Stimulated activated CD8-positive, alpha-beta memory T cell treated with anti-CD3 and anti-CD28 coated beads, Interleukin-7, amount 100 ng/mL, for 24 hours (primary cell): ENCODE results near the gene DUS1L.

Experiments used
- DNase-seq: peaks from one replicate; pipeline ENCODE4 v3.0.0-alpha.2; 2020; ENCODE audit warnings: low read depth

Gene DUS1L

DNA sequence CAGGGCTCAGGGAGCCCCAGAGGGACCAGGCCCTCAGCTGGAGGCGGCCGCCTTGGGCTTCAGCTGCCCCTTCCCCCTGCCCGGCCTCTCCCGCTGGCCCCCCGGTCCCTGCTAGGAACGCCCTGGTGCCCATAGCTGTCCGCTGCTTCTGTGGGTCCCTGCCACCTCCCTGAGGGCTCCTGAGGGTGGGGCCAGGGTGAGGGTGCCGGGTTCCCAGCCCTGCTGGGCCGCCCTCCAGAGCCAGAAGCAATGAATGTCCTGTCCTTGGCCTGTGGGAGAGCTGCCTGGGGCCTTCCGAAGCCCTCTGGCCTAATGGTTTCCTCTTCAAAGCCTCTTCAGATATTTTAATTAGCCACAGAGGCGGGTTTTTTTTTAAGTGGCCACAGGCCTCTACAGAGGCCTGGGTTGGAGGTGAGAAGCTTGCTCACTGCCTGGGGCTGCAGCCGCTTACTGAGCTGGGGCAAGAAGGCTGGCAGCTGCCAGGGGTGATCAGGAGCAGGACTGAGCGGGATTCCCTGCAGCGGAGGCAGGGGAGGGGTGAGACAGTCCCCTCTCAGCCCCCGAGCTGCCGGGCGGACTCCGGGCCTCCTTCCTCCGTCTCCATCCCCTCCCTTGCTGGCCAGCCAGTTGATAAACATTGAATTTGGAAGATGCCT is 52.8 kb downstream of the DUS1L start:
- no peak for DNase-seq

DNA sequence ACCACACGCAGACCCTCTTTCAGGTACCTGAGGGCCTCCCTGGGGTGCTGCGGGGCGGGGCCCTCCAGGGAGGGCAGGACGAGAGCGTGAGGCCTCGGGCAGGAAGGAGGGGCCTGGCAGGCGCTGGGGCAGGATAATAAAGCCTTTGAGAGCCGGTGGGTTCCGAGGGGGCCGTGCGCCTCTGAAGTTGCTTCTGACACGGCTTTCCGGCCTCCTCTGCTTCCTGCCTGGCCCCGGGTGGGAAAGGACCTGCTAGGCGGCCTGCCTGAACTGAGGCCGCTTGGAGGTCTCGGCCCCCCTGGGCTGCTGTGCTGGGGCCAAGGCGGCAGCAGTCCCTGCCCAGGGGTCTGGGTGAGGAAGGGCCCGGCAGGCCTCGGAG is 53.4 kb downstream of the DUS1L start:
- no peak for DNase-seq

DNA sequence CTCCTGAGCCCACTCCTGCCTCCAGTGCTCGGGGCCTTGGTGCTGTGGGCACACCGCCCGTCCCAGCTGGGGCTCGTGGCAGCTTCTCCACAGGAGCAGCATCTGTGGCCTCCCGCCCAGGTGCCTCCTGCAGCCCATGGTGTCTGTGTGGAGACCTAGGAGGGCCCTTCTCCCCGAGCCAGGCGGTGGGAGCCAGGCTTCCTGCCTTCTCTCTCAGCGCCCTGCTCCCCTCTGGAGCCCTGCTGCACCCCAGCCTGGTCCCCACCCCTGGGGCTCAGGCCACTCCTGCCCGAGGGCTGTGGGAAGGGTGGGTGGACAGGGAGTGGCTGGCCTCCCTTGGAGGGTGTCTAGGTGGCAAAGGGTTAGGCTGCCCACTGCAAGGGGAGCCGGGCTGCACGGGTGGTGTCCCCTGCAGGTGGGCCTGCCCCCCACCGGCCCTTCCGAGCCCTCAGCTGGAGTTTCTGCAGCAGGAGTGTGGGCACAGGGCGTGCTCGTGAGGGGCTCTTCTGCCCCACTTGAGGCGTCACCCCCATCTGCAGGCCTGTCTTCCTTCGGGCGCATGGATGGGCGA is 53.9 kb downstream of the DUS1L start:
- DNase-seq, result no peak

DNA sequence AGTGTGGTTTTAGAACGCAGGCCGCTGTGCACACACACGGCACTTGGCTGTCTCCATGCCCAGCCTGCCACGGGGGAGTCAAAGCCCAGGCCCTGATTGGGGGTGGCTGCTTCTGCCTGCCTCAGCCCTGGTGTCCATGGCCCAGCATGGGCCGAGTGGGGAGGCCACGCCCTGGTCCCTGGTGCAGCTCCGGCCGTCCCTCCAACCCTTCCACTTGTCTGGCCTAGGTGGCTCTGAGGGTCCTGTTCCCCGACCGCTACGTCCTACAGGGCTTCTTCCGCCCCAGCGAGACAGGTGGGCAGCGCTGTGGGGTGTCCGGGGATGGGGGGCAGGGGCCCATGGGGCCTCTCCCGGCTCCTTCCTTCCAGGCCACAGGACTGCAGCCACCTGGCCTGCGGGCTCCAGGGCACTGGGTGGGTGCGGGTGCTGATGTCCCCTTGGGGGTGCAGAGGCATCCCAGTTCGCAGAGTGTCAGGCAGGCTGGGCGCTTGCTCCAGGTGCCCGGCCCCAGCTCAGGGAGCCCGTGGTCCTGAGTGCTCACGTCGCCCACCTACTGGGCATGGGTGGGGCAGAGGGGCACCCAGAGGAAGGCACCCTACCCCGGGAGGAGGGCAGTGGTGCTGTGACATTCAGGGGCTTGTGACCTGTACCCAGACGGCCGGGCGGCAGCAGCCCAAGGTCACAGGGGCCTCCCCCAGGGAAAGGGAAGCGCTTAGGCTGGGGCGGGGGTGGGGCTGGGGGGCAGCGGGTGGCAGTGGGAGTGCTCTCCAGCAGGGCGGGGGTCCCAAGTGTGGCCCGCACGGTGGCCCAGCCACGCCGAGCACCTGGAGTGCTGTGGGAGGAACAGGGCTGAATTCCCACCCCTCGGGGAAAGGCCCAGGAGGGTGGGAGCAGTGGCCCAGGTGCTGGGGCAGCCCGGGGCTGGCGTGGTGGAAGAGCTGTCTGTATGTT is 54.8 kb downstream of the DUS1L start:
- DNase-seq, result no peak

DNA sequence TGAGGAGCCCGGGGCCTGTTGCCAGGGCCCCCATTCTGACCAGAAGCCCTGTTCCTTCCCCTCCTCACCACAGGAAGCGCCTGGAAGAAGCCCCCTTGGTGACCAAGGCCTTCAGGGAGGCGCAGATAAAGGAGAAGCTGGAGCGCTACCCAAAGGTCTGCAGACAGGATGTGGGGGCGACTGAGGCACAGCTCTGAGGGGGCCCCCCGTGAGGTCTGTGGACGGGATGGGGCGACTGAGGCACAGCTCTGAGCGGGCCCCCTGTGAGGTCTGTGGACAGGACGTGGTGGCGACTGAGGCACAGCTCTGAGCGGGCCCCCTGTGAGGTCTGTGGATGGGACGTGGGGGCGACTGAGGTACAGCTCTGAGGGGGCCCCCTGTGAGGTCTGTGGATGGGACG is 56.2 kb downstream of the DUS1L start:
- no peak for DNase-seq

DNA sequence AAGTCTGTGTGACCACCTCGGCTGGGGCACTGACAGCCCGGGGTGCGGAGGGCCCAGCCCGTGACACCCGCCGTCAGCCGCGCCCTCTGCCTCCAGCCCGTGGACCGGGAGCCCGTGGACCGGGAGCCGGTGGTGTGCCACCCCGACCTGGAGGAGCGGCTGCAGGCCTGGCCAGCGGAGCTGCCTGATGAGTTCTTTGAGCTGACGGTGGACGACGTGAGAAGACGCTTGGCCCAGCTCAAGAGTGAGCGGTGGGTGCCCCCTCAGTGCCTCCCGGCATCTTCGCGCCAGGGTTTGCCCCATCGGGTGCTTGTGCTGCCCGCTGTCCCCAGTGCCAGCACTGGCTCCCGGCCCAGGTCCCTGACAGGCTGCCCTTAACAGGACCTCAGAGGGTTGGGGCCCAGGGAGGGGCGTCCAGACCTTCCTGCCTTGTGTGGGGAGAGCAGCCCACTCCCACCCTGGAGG is 56.6 kb downstream of the DUS1L start:
- no peak for DNase-seq

DNA sequence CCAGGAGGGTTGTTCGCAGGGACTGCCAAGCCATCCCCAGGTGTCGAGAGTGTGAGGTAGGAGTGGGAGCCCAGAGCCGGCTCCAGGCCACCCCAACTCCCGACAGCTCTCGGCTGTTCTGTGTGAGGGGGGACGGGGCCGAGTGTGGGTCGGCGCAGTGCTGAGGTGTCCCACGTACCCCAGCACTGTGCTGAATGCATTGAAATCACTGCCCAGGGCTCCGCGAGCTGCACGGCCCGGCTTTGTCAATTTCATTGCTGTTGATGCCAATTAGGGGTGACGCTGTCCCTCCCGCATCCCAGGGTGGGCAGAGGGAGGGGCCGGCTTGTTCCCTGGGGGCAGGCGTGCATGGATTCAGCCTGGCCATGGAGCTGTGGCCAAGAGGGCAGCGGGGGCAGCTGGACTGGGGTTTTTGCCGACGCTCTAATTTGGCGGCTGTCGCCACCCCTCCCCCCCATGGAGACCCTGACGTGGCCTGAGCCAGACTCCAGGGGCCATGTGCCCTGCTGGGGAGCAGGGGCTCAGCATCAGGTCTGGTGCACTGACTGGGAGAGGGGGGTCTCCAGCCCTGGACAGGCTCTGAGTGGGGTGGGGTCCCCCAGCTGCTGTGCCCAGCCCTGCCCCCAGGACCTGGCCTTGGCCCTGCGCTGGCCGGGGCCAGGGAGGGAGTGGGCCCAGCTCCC is 57.2 kb downstream of the DUS1L start:
- no peak for DNase-seq
